ACC112 (cell line): ENCODE measurements around the gene CAMTA1.

Source experiments
- H2AFZ ChIP-seq: fragments of 200-600 bp; sonication (generic); one replicate; pipeline ENCODE4 v1.6.0; 2017; ENCODE audit warnings: antibody characterized with exemption, low read length; ENCODE audit not compliant: unreplicated experiment
- H3K27ac ChIP-seq: fragments of 200-600 bp; sonication (generic); 2 replicates; pipeline ENCODE4 v1.5.1; 2014; ENCODE audit warnings: low read depth, mild to moderate bottlenecking, antibody characterized with exemption, low read length, moderate library complexity
- H3K27me3 ChIP-seq: fragments of 200-600 bp; sonication (generic); 2 replicates; pipeline ENCODE4 v1.6.1; 2014; ENCODE audit warnings: mild to moderate bottlenecking, antibody characterized with exemption, low read length, moderate library complexity, mixed read lengths; ENCODE audit not compliant: insufficient read depth
- H3K36me3 ChIP-seq: fragments of 200-600 bp; sonication (generic); 2 replicates; pipeline ENCODE4 v1.6.1; 2016; ENCODE audit warnings: mild to moderate bottlenecking, antibody characterized with exemption, low read length, moderate library complexity, mixed read lengths; ENCODE audit not compliant: insufficient read depth
- H3K4me1 ChIP-seq: fragments of 200-600 bp; sonication (generic); one replicate; pipeline ENCODE4 v1.6.1; 2016; ENCODE audit warnings: low read length, mixed read lengths; ENCODE audit not compliant: insufficient read depth, unreplicated experiment, control insufficient read depth
- H3K4me3 ChIP-seq: fragments of 200-600 bp; sonication (generic); 2 replicates; pipeline ENCODE4 v1.5.1; 2014; ENCODE audit warnings: mild to moderate bottlenecking, low read depth, low read length
- H3K79me2 ChIP-seq: fragments of 200-600 bp; sonication (generic); one replicate; pipeline ENCODE4 v1.6.0; 2016; ENCODE audit warnings: low read length; ENCODE audit not compliant: control insufficient read depth, unreplicated experiment, insufficient read depth

Gene CAMTA1

DNA sequence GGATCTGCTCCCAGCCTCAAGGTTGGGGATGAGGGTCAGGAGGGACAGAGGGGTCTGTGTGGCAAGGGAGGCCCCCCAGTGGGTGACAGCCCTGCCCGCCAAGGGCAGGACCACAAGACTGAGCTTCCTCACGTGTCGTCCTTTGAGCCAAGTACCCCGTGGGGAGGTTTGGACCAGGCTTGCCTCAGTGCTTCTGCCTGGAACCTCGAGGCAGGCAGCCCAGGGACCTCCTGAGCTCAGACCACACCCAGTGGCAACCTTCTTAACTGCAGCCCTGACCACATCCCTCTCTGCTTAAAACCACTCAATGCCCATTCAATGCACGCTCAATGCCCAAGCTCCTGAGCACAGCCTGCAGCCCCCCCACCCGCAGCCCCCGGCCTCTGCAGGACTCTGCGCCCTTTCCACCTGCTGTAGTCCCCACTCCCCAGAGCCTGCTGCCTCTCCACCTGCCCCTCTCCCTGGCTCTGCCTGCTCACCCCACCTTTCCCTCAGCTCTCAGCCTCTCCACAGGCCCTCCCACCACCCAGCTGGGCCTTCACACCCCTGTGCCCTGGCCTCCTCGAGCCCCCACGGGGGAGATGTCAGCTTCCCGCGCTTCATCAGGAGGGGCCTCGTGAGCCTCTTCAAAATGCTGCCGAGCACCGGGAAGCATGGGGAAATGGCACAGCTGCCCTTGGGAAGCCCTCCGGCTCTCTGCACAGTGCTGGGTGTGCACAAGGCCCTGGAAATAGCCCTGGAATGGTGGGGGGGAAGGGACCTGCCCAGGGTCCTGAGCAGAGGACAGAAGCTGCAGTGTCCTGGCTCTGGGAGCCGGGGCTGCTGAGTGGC lies 856.5 kb downstream of the CAMTA1 start:
- Histone ChIP-seq H3K36me3 (no peaks in the 10 kb centered on the region), H3K79me2 (no peaks in the 10 kb centered on the region), H3K27ac (no peak overlapping the region), H3K4me1 (no peaks in the 10 kb centered on the region), H3K4me3 (no peak overlapping the region), H3K27me3 (peaks cover 19% of the 10 kb centered on the region; the same call in 1 of the 2 replicates), H2AFZ (no peak overlapping the region)

DNA sequence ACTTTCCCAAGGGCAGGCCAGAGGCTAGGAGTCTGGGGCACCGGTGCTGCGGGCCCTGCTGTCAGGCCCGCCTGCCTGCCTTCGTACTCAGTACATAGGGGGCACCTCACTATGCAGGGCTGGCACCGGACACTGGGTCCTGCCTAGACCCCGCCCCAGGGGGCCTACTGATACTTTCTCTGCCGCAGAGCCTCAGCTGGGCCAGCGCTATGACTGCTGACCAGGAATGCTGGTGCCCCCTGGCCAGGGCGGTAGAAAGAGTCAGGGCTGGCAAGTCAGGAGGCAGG lies 857.1 kb downstream of the CAMTA1 start:
- no peak overlapping the region for H2AFZ ChIP-seq
- H3K27me3 ChIP-seq, result peaks cover 19% of the 10 kb centered on the region; the same call in 1 of the 2 replicates
- H3K4me1 ChIP-seq, result no peaks in the 10 kb centered on the region
- H3K36me3 ChIP-seq, result no peaks in the 10 kb centered on the region
- H3K79me2 ChIP-seq, result no peaks in the 10 kb centered on the region
- no peak overlapping the region for H3K4me3 ChIP-seq
- no peak overlapping the region for H3K27ac ChIP-seq

DNA sequence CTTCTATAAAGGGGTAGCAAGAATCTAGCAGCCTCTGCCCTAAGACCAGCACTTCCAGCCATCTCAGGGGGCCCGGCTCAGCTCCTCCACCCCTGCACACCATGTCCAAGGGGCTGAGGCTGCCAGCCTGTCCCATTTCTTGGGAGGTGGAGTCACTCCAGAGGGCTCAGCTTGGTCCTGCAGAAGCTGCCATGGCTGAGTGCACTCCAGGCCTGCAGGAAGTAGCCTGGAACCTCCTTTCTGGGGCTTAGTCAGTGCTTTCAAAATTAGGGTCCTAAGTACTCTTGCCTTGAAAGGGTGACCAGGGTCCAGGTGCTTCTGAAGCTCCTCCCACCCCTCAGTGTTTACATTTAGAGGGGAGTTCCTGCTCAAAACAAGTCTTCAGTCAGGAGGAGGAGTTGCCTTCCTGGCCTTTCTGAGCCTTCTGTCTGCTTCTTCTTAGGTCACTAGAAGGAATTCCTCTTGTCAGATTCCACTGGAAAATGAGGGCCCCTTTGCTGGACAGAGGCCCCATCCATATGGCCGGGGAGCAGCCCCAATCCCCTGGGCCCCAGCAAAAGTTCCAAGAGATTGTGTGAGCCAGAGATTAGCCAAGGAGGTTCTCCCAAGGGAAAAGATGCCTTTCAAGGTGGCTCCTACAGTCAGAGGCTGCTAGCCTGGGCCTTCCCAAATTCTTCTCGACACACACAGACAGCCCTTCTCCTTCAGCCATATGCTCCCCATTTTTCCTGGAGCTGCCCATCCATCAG lies 857.7 kb downstream of the CAMTA1 start:
- Histone ChIP-seq H3K4me3 (no peak overlapping the region), H2AFZ (no peak overlapping the region), H3K4me1 (no peaks in the 10 kb centered on the region), H3K27ac (no peak overlapping the region), H3K27me3 (peaks cover 19% of the 10 kb centered on the region; the same call in 1 of the 2 replicates), H3K36me3 (no peaks in the 10 kb centered on the region), H3K79me2 (no peaks in the 10 kb centered on the region)

DNA sequence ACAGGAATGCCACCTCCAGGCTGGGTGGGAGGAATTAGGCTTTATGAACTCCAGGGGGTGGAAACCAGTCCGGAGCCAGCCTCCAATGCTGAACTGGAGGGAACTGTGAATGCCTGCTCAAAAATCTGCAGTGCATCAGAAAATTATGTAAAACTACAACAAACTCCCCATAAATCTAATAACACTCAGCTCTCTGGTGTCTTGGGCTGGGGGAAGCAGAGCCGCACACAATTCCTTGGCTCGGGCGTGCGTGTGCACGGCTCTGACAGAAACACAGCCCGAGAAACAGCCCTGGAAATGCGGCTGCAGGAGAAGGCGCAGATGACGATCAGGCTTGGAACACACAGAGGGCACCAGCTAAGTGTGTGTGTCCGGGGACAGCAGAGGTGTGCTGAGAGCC lies 858.3 kb downstream of the CAMTA1 start:
- no peaks in the 10 kb centered on the region for H3K4me1 ChIP-seq

DNA sequence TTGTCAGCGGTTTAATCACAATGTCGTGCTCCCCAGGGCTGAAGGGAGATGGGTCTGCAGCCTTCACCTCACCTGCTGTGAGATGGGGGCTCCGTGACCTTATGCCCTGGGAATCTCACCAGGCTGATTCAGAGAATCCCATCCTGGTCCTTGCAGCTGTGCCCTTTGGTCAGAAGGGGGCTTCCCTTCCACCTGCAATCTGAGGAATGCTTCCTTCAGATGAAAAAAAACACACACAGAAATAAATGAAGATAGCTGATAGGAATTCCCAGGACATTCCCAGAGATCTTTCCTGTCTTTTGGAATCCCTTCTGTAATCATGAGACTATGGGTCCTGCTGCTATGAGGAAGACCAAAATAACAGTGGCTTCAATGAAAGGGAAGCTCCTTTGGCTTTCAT lies 858.8 kb downstream of the CAMTA1 start:
- Histone ChIP-seq H3K36me3 (no peaks in the 10 kb centered on the region), H3K79me2 (no peaks in the 10 kb centered on the region), H3K27me3 (peaks cover 26% of the 10 kb centered on the region), H2AFZ (no peak overlapping the region), H3K27ac (no peak overlapping the region), H3K4me3 (no peak overlapping the region), H3K4me1 (no peaks in the 10 kb centered on the region)

More for the DNA sequence above, 858.3 kb downstream of the CAMTA1 start:
- no peaks in the 10 kb centered on the region for H3K36me3 ChIP-seq
- H3K27ac ChIP-seq, result no peak overlapping the region
- H3K27me3 ChIP-seq, result peaks cover 20% of the 10 kb centered on the region
- no peak overlapping the region for H3K4me3 ChIP-seq
- H2AFZ ChIP-seq, result no peak overlapping the region
- no peaks in the 10 kb centered on the region for H3K79me2 ChIP-seq

DNA sequence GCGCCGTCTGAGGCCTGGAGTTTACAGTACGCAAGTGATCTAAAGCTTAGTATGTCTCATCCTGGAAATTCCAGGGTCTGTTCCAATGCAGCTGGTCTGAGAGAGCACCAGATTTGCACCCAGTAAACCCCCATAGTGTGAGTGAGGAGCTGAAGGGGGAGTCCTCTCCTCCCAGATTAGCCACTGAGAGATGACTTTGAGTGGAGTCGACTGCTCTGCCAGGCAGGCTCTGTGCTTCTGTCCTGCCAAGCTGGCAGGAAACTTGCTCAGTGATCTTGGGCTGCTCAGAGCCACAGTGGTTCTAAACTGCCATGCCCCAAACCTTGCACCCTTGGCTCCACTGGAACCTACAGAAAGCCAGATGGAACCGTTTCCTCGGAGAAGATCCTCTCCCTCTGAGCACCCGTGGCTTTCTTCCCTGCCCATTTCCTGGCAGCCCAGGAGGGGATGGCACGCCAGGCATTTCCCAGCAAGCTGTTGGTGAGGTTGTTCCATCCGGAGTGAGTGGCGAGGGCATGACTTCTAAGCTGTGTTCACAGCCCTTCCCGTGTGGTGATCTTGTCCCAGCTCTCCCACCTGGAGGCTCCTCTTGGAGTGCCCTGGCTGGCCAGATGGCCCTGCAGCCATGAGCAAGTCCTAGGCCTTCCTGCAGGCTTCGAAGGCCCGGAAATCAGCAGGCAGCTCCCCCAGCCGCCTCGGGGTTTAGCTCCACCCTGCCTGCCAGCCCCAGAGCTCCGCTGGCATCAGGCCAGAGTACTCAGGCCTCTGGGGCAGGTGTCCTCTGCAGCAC lies 859.9 kb downstream of the CAMTA1 start:
- Histone ChIP-seq H2AFZ (no peak overlapping the region), H3K4me3 (no peak overlapping the region), H3K4me1 (no peaks in the 10 kb centered on the region), H3K79me2 (no peaks in the 10 kb centered on the region), H3K27me3 (peaks cover 36% of the 10 kb centered on the region), H3K27ac (no peak overlapping the region), H3K36me3 (no peaks in the 10 kb centered on the region)

DNA sequence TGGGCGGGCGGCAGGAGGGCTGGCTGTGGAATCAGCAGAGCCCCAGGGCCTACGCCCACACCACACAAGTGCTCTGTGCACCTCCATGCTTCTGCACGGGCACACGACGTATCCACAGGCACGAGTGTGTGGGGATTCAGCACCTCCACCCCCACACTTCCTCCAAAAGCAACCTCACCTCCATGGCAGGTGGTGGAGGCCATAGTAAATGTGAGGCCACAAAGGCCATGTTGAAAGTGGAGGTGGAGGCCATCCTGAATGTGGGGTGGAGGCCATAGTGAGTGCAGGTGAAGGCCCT lies 860.4 kb downstream of the CAMTA1 start:
- no peak overlapping the region for H3K27ac ChIP-seq
- H3K4me3 ChIP-seq, result no peak overlapping the region
- peaks cover 42% of the 10 kb centered on the region for H3K27me3 ChIP-seq
- no peaks in the 10 kb centered on the region for H3K36me3 ChIP-seq
- H2AFZ ChIP-seq, result no peak overlapping the region
- no peaks in the 10 kb centered on the region for H3K4me1 ChIP-seq
- no peaks in the 10 kb centered on the region for H3K79me2 ChIP-seq

DNA sequence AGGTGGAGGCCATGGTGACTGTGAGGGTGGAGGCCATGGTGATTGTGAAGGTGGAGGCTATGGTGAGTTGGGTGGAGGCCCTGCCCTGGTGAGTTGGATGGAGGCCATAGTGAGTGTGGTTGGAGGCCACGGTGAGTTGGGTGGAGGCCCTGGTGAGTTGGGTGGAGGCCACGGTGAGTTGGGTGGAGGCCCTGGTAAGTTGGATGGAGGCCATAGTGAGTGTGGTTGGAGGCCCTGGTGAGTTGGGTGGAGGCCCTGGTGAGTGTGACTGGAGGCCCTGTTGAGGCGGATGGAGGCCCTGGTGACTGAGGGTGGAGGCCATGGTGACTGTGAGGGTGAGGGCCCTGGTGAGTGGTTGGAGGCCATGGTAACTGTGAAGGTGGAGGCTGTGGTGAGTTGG lies 860.9 kb downstream of the CAMTA1 start:
- H2AFZ ChIP-seq, result no peak overlapping the region
- no peaks in the 10 kb centered on the region for H3K36me3 ChIP-seq
- H3K4me3 ChIP-seq, result no peak overlapping the region
- H3K79me2 ChIP-seq, result no peaks in the 10 kb centered on the region
- H3K27me3 ChIP-seq, result peaks cover 46% of the 10 kb centered on the region
- H3K27ac ChIP-seq, result no peak overlapping the region
- H3K4me1 ChIP-seq, result no peaks in the 10 kb centered on the region

DNA sequence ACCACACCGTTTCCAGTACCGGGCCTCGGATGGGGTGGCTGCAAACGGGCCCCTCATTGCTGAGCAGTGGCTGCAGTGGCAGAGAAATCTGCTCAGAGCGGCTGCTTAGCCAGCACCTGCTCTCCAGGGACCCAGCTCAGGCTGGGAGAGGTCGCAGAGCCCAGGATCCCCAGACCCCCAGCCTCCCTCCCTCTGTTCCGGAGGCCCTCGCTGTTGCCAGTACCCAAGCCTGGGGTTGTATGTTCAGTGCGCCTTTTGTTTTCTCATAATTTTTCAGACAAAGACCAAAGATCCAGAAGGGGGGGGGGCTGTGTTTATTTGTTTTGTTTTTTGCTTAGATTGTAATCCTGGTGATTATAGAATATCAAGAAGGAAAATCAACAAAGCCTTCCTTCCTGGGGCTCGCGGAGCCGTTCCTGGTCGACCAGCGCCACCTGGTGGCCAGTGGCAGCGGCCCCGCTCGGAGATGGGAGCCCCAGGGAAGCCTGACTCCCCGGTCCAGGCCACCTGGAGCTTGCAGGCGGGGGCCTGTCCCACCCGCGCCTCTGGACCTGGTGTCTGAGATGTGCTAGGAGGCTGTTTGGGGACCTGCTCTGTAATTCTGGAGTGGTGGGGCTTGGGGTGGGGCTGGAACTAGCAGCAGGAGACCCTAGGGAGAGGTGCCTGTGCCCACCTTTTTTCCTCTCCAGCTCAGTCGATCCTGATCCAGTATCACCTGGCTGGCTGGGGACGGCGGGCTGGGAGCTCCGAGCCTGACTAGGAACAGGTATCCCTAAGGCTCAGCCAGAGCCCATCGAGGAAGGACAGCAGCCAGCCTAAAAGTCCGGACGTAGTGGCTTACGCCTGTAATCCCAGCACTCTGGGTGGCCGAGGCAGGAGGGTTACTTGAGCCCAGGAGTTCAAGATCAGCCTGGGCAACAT lies 862.0 kb downstream of the CAMTA1 start:
- peaks cover 53% of the 10 kb centered on the region for H3K27me3 ChIP-seq
- no peaks in the 10 kb centered on the region for H3K79me2 ChIP-seq
- H3K4me1 ChIP-seq, result no peaks in the 10 kb centered on the region
- H2AFZ ChIP-seq, result no peak overlapping the region
- no peak overlapping the region for H3K4me3 ChIP-seq
- H3K36me3 ChIP-seq, result no peaks in the 10 kb centered on the region
- H3K27ac ChIP-seq, result no peak overlapping the region

DNA sequence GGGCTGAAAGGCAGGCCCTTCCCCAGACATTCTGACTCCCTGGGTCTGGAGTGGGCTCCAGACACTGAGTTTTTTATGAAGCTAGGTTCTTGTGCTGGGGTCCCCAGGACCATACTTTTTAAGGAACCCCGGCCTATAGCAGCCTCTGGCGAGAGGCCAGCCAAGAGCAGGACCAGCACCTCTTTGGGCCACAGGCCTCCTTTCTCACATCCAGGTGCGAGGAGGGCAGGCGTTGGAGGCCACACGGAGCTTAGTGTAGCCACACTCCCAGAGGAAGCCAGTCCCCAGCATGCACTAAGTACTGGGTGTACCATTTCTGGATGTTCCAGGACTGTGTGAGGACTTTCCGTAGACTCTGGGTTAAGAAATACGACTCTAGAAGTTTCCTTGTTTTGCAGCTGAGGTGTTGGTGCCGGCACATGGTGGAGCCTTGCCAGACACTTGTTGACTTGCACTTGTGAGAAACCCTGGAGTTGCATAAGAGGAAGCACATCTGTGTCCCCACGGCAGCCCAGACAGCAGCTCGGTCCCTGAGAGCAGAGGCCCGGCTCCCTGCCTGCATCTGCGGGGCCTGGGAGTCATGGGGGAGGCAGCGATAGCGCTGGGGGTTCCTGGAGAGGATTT lies 863.6 kb downstream of the CAMTA1 start:
- Histone ChIP-seq H3K27ac (no peak overlapping the region), H3K79me2 (no peaks in the 10 kb centered on the region)

More for the DNA sequence above, 863.6 kb downstream of the CAMTA1 start:
- Histone ChIP-seq H3K4me1 (no peaks in the 10 kb centered on the region), H2AFZ (no peak overlapping the region), H3K36me3 (no peaks in the 10 kb centered on the region), H3K27me3 (peaks cover 51% of the 10 kb centered on the region), H3K4me3 (no peak overlapping the region)
